Astrocyte of the spinal cord (primary cell): ENCODE measurements around the gene RPTOR.

ENCODE experiments used
- DNase-seq: peaks from one replicate; pipeline ENCODE4 v3.0.0; 2011; ENCODE audit warnings: low read depth, low spot score
- H3K4me3 ChIP-seq: 2 replicates; pipeline ENCODE4 v1.5.1; 2011; ENCODE audit warnings: low read depth, mild to moderate bottlenecking, low read length, moderate library complexity
- CTCF ChIP-seq: IDR thresholded peaks from 2 replicates; pipeline ENCODE4 v1.5.1; 2012; ENCODE audit warnings: low read depth, mild to moderate bottlenecking, low read length, inconsistent platforms
- in situ Hi-C: cut with HindIII; loops from 2 replicates; pipeline ENCODE4 v1.10.0; 2017; ENCODE audit warnings: low sequenced_read_pairs

RPTOR gene

GRCh38 chr17:80882323-80882722, 337.7 kb downstream of the RPTOR start:
- H3K4me3 ChIP-seq: no peak overlapping the region
- no peak for DNase-seq
- TF ChIP-seq CTCF: no peak
- in situ Hi-C loops: no loop called here

GRCh38 chr17:80882926-80883685, 338.5 kb downstream of the RPTOR start:
- no peak for DNase-seq
- no peak for TF ChIP-seq CTCF
- H3K4me3 ChIP-seq: no peak overlapping the region
- in situ Hi-C loops: no loop called here

GRCh38 chr17:80883831-80884735, 339.4 kb downstream of the RPTOR start:
- in situ Hi-C loops: no loop called here
- no peak for DNase-seq
- no peak overlapping the region for H3K4me3 ChIP-seq
- no peak for TF ChIP-seq CTCF

- DNase-seq: no peak
- TF ChIP-seq CTCF: no peak
- in situ Hi-C loops: no loop called here
- no peak overlapping the region for H3K4me3 ChIP-seq
Measured at GRCh38 chr17:80884811-80885210, 340.2 kb downstream of the RPTOR start.

- in situ Hi-C loops: no loop called here
- no peak for DNase-seq
- no peak for TF ChIP-seq CTCF
Measured at GRCh38 chr17:80885947-80886582, 341.4 kb downstream of the RPTOR start.

More at GRCh38 chr17:80885947-80886582, 341.4 kb downstream of the RPTOR start:
- H3K4me3 ChIP-seq: no peak overlapping the region
